GM12878 (cell line): ENCODE results near the gene KIAA0825. TPM values are rescaled to one million over a fixed set of nuclear protein-coding genes. Genes with fewer than 3 reads are reported as not detected.

Source experiments
- ATAC-seq: fragments of 200-7000 bp; cut with Tn5 transposase; 3 replicates; pipeline ENCODE4 v1.9.1; 2020; ENCODE audit warnings: mild to moderate bottlenecking, moderate library complexity
- BruUV-seq: library from RNA; stranded (reverse); fragments of 400-500 nt; replicated peaks from 2 replicates; lab custom pipeline; 2021; lab: Mats Ljungman, UMichigan
- CTCF ChIA-PET: fragments of 300-600 bp; sonication (Branson Sonifier 250); formaldehyde crosslinking; extraction: SDS; loops from one replicate; lab custom pipeline; 2021; ENCODE audit warnings: inconsistent platforms; lab: Yijun Ruan, JAX
- POLR2A ChIA-PET: fragments of 350-600 bp; formaldehyde crosslinking; extraction: SDS; loops from one replicate; lab custom pipeline; 2021; ENCODE audit warnings: inconsistent platforms; lab: Charles Lee
- RAD21 ChIA-PET: fragments of 300-600 bp; sonication (Branson Sonifier 250); formaldehyde crosslinking; loops from one replicate; lab custom pipeline; 2023; ENCODE audit warnings: antibody characterized with exemption; ENCODE audit not compliant: unreplicated experiment; lab: Charles Lee
- SMC1A ChIA-PET: fragments of 300-600 bp; sonication (Branson Sonifier 250); formaldehyde crosslinking; loops from one replicate; lab custom pipeline; 2023; ENCODE audit not compliant: unreplicated experiment, uncharacterized antibody; lab: Charles Lee
- DNase-seq: peaks from one replicate; pipeline ENCODE4 v3.0.0-alpha.2; 2011; ENCODE audit warnings: low read depth, low spot score
- FAIRE-seq: peaks from 3 replicates; lab custom pipeline; 2011; peaks lifted over from hg19 to GRCh38; lab: Jason Lieb, UNC
- H2AFZ ChIP-seq: 2 replicates; pipeline ENCODE4 v1.6.0; 2011; ENCODE audit warnings: low read depth, low read length, control low read depth; ENCODE audit not compliant: control insufficient read depth
- H3K27ac ChIP-seq: 2 replicates; pipeline ENCODE4 v1.5.1; 2011; ENCODE audit warnings: control low read depth; ENCODE audit not compliant: control insufficient read depth, insufficient read depth
- H3K27me3 ChIP-seq, 2 experiments: replicated peaks in 1 of 2; 2 replicates each; pipeline versions ENCODE4 v1.6.0 to v1.6.1; 2011; ENCODE audit warnings: low read length in 1 of 2; ENCODE audit not compliant: control insufficient read depth in 2 of 2, insufficient read depth in 2 of 2
- H3K36me3 ChIP-seq, 2 experiments: 2 replicates each; pipeline ENCODE4 v1.5.1; 2011; ENCODE audit warnings: low read length in 1 of 2; ENCODE audit not compliant: control insufficient read depth in 2 of 2, insufficient read depth in 2 of 2
- H3K4me1 ChIP-seq: 2 replicates; pipeline ENCODE4 v1.6.1; 2011; ENCODE audit warnings: mild to moderate bottlenecking, low read length, moderate library complexity, mixed read lengths; ENCODE audit not compliant: control insufficient read depth, insufficient read depth
- H3K4me2 ChIP-seq: 2 replicates; pipeline ENCODE4 v1.6.0; 2011; ENCODE audit warnings: control low read depth; ENCODE audit not compliant: control insufficient read depth, insufficient read depth
- H3K4me3 ChIP-seq: fragments of 200-600 bp; sonication (generic); 2 replicates; pipeline ENCODE4 v1.5.1; 2016
- H3K79me2 ChIP-seq: 2 replicates; pipeline ENCODE4 v1.6.0; 2011; ENCODE audit warnings: low read length; ENCODE audit not compliant: control insufficient read depth, insufficient read depth
- H3K9ac ChIP-seq: 2 replicates; pipeline ENCODE4 v1.8.0; 2011; ENCODE audit warnings: low read length, control low read depth, mixed read lengths; ENCODE audit not compliant: control insufficient read depth, insufficient read depth
- H3K9me3 ChIP-seq: replicated peaks from 3 replicates; pipeline ENCODE4 v1.5.1; 2011; ENCODE audit warnings: mild to moderate bottlenecking, low read length; ENCODE audit not compliant: control insufficient read depth, insufficient read depth
- H4K20me1 ChIP-seq: 2 replicates; pipeline ENCODE4 v1.6.0; 2011; ENCODE audit not compliant: control insufficient read depth, insufficient read depth
- ASH2L ChIP-seq: fragments of 300-600, 200-600 bp; sonication (generic); IDR thresholded peaks from 2 replicates; pipeline ENCODE4 v1.6.1; 2017; ENCODE audit warnings: low read depth, mild to moderate bottlenecking, borderline replicate concordance
- BCLAF1 ChIP-seq: fragments of 450-650 bp; IDR thresholded peaks from 2 replicates; pipeline ENCODE4 v1.6.1; 2017; ENCODE audit warnings: antibody characterized with exemption, mild to moderate bottlenecking, moderate library complexity
- HCFC1 ChIP-seq: fragments of 150-350 bp; IDR thresholded peaks from 2 replicates; pipeline ENCODE4 v1.6.1; 2014; ENCODE audit warnings: low read length
- IRF4 ChIP-seq: IDR thresholded peaks from 2 replicates; pipeline ENCODE4 v1.6.1; 2011; ENCODE audit warnings: low read depth, low read length
- JUNB ChIP-seq: IDR thresholded peaks from 2 replicates; pipeline ENCODE4 v1.6.1; 2016; ENCODE audit warnings: antibody characterized with exemption, mild to moderate bottlenecking
- RAD21 ChIP-seq: IDR thresholded peaks from 2 replicates; pipeline ENCODE4 v1.6.1; 2011; ENCODE audit warnings: mild to moderate bottlenecking, low read depth, low read length, moderate library complexity; ENCODE audit not compliant: insufficient read depth
- ZNF217 ChIP-seq: fragments of 450-650 bp; IDR thresholded peaks from 2 replicates; pipeline ENCODE4 v1.6.1; 2017; ENCODE audit warnings: antibody characterized with exemption, mild to moderate bottlenecking
- WGBS: methylation state at CpG from one replicate; pipeline ENCODE4 v1.1.6; 2016; ENCODE audit warnings: low lambda C conversion rate; ENCODE audit not compliant: insufficient replicate concordance, insufficient coverage; ENCODE audit errors: missing lambda C conversion rate; 5-methylcytosine and 5-hydroxymethylcytosine counted together
- in situ Hi-C: fragments of 300-500 bp; cut with MboI; formaldehyde crosslinking; loops from 9 replicates; pipeline ENCODE4 v1.14.3; 2018; ENCODE audit warnings: mixed read lengths
- intact Hi-C: fragments of 100-400 bp; cut with micrococcal nuclease; formaldehyde crosslinking; loops from one replicate; pipeline ENCODE4 v1.14.2; 2022; ENCODE audit not compliant: unreplicated experiment
- polyA plus RNA-seq, 11 experiments: library from polyadenylated mRNA; depleted of rRNA in 4 of 11; unstranded in 6 of 11; stranded (reverse) in 5 of 11; fragments of >200 nt; fragmentation: Nextera tagmentation in 4 of 11; fragmentation: Illumina TruSeq in 1 of 11; extraction: Ambion mirVana in 4 of 11; extraction: Trizol in 1 of 11; gene quantifications; 1 replicate in 1 of 11; 2 replicates in 10 of 11; pipeline versions ENCODE4 v1.2.1 to v1.2.3, GENCODE V29; 2011 to 2016; ENCODE audit warnings: inconsistent platforms in 2 of 11, missing spikeins in 2 of 11, low read depth in 1 of 11
- total RNA-seq, 4 experiments: library from RNA; depleted of rRNA in 3 of 4; stranded (reverse); fragments of >200 nt in 3 of 4; fragmentation: Illumina TruSeq in 1 of 4; extraction: Trizol in 1 of 4; gene quantifications; 2 replicates each; pipeline versions ENCODE4 v1.2.1 to v1.2.3, GENCODE V29; 2013 to 2021

KIAA0825 gene
- total and polyA plus RNA-seq, 10 of the 15 experiments (the other 5 are each of a cell fraction or from before 2014, with no cell fraction given), result 0.55 to 1.9 (median 1.5) TPM

GRCh38 chr5:94244921-94245320, 373.5 kb downstream of the KIAA0825 start (continued):
- no peak for TF ChIP-seq BCLAF1
- TF ChIP-seq IRF4, result no peak
- no peak for TF ChIP-seq ZNF217
- TF ChIP-seq JUNB, result no peak

- ChIA-PET RAD21 (no interaction called here), POLR2A (no interaction called here), CTCF (no interaction called here), SMC1A (no interaction called here)
- Histone ChIP-seq H3K36me3 (no peaks in the 10 kb centered on the region), H4K20me1 (no peaks in the 10 kb centered on the region), H2AFZ (no peak overlapping the region), H3K4me3 (no peak overlapping the region), H3K79me2 (no peaks in the 10 kb centered on the region), H3K4me1 (no peaks in the 10 kb centered on the region), H3K4me2 (no peak overlapping the region), H3K9me3 (no peaks in the 10 kb centered on the region), H3K27ac (no peak overlapping the region), H3K9ac (no peak overlapping the region), H3K27me3 (no peaks in the 10 kb centered on the region; a peak in 1 of 4 replicates)
- intact Hi-C loops (no loop called here), in situ Hi-C loops (no loop called here)
- no peak for FAIRE-seq
- TF ChIP-seq ASH2L (no peak), RAD21 (no peak), HCFC1 (no peak)
- BruUV-seq, result no TSS peak
- no peak for ATAC-seq
- 19% methylated on average over 3 of the region's 3 CpGs for WGBS
- no peak for DNase-seq
Measured at GRCh38 chr5:94243612-94244011, 374.8 kb downstream of the KIAA0825 start.
